K562 (cell line): Measurements from ENCODE around the gene THBS2. TPM values are rescaled to one million over a fixed set of nuclear protein-coding genes. Genes with fewer than 3 reads are reported as not detected.

Experiments used
- ATAC-seq: fragments of 200-7000 bp; cut with Tn5 transposase; 3 replicates; pipeline ENCODE4 v1.9.1; 2020; ENCODE audit warnings: moderate library complexity
- BruUV-seq: library from RNA; stranded (reverse); fragments of 400-500 nt; replicated peaks from 2 replicates; lab custom pipeline; 2021; lab: Mats Ljungman, UMichigan
- CTCF ChIA-PET: fragments of 300-600 bp; formaldehyde crosslinking; extraction: SDS; loops from one replicate; lab custom pipeline; 2021; ENCODE audit warnings: low intra/inter-chr PET ratio; lab: Yijun Ruan, JAX
- POLR2A ChIA-PET: fragments of 300-600, 350-650 bp; sonication (Branson Sonifier 250); formaldehyde crosslinking; extraction: SDS; loops from one replicate; lab custom pipeline; 2021; ENCODE audit warnings: antibody characterized with exemption, inconsistent platforms; lab: Yijun Ruan, JAX
- DNase-seq, 4 experiments: peaks; one replicate each; pipeline versions ENCODE4 v3.0.0 to v3.0.0-alpha.2; 2011 to 2018; ENCODE audit warnings: low spot score in 3 of 4, mixed read lengths in 3 of 4; ENCODE audit errors: extremely low read depth in 1 of 4
- FAIRE-seq: peaks from 2 replicates; lab custom pipeline; 2011; peaks lifted over from hg19 to GRCh38; lab: Jason Lieb, UNC
- H2AFZ ChIP-seq: 2 replicates; pipeline ENCODE4 v1.6.0; 2011; ENCODE audit warnings: low read depth, low read length, control low read depth, inconsistent platforms
- H3K27ac ChIP-seq: fragments of 200-600 bp; 3 replicates; pipeline ENCODE4 v1.8.0; 2011; ENCODE audit warnings: low read depth, mild to moderate bottlenecking, control low read depth, inconsistent platforms, low read length, moderate library complexity, mixed read lengths; ENCODE audit errors: extremely low read depth
- H3K27me3 ChIP-seq, 2 experiments: fragments of 300-600 bp in 1 of 2; 2 replicates in 1 of 2; 3 replicates in 1 of 2; pipeline versions ENCODE4 v1.6.0 to v1.8.0; 2011; ENCODE audit warnings: inconsistent platforms in 2 of 2, low read length in 2 of 2, mild to moderate bottlenecking in 1 of 2, mixed read lengths in 1 of 2, moderate library complexity in 1 of 2; ENCODE audit not compliant: control insufficient read depth in 2 of 2, insufficient read depth in 2 of 2
- H3K36me3 ChIP-seq: fragments of 300-600 bp; 3 replicates; pipeline ENCODE4 v1.8.0; 2011; ENCODE audit warnings: mild to moderate bottlenecking, low read length, inconsistent platforms; ENCODE audit not compliant: control insufficient read depth, insufficient read depth
- H3K4me1 ChIP-seq, 2 experiments: fragments of 200-600 bp in 1 of 2; replicated peaks in 1 of 2; 2 replicates in 1 of 2; 3 replicates in 1 of 2; pipeline versions ENCODE4 v1.5.1 to v1.8.0; 2011; ENCODE audit warnings: inconsistent platforms in 2 of 2, low read length in 2 of 2, mild to moderate bottlenecking in 1 of 2, mixed read lengths in 1 of 2, moderate library complexity in 1 of 2; ENCODE audit not compliant: control insufficient read depth in 2 of 2, insufficient read depth in 2 of 2
- H3K4me2 ChIP-seq: 2 replicates; pipeline ENCODE4 v1.6.1; 2011; ENCODE audit warnings: low read length, control low read depth, inconsistent platforms, mixed read lengths; ENCODE audit not compliant: insufficient read depth
- H3K4me3 ChIP-seq: fragments of 200-600 bp; sonication (generic), shearing (Covaris generic); 2 replicates; pipeline ENCODE4 v1.5.1; 2016; ENCODE audit warnings: control low read depth, inconsistent platforms
- H3K79me2 ChIP-seq: fragments of 200-600 bp; 3 replicates; pipeline ENCODE4 v1.8.0; 2011; ENCODE audit warnings: low read length, inconsistent platforms; ENCODE audit not compliant: control insufficient read depth, insufficient read depth
- H3K9ac ChIP-seq, 2 experiments: 2 replicates each; pipeline versions ENCODE4 v1.6.0 to v1.6.1; 2011; ENCODE audit warnings: low read depth in 2 of 2, low read length in 2 of 2, control low read depth in 1 of 2, inconsistent platforms in 1 of 2, mild to moderate bottlenecking in 1 of 2, mixed read lengths in 1 of 2; ENCODE audit not compliant: insufficient read depth in 1 of 2
- H3K9me1 ChIP-seq: one replicate; pipeline ENCODE4 v1.6.0; 2011; ENCODE audit warnings: inconsistent platforms, mild to moderate bottlenecking, low read length, moderate library complexity; ENCODE audit not compliant: control insufficient read depth, insufficient read depth
- H3K9me3 ChIP-seq: replicated peaks from 2 replicates; pipeline ENCODE4 v1.5.1; 2011; ENCODE audit warnings: low read depth, low read length, inconsistent platforms; ENCODE audit not compliant: control insufficient read depth, insufficient read depth
- H4K20me1 ChIP-seq: replicated peaks from 2 replicates; pipeline ENCODE4 v1.6.1; 2011; ENCODE audit warnings: low read length, inconsistent platforms, mixed read lengths; ENCODE audit not compliant: control insufficient read depth, insufficient read depth
- HMG20B ChIP-seq: fragments of 250-450 bp; sonication (Bioruptor Pico); IDR thresholded peaks from 2 replicates; pipeline ENCODE4 v1.5.0; 2021; ENCODE audit warnings: mild to moderate bottlenecking
- MECOM ChIP-seq: fragments of 250-450 bp; sonication (Bioruptor Pico); IDR thresholded peaks from 2 replicates; pipeline ENCODE4 v1.8.0; 2022; ENCODE audit warnings: inconsistent platforms
- NR2F6 ChIP-seq: fragments of 450-650 bp; formaldehyde crosslinking; IDR thresholded peaks from 2 replicates; pipeline ENCODE4 v1.4.0; 2020; ENCODE audit warnings: mild to moderate bottlenecking
- POLR2AphosphoS2 ChIP-seq: IDR thresholded peaks from 2 replicates; pipeline ENCODE4 v1.6.1; 2012; ENCODE audit warnings: low read length, improper control_type of control experiment
- POLR2B ChIP-seq: fragments of 450-650 bp; IDR thresholded peaks from 2 replicates; pipeline ENCODE4 v1.6.1; 2018; ENCODE audit warnings: low read depth; ENCODE audit not compliant: partially characterized antibody
- RBM15 ChIP-seq: fragments of 200-400 bp; formaldehyde crosslinking; IDR thresholded peaks from 2 replicates; pipeline ENCODE4 v1.6.1; 2018; ENCODE audit warnings: mild to moderate bottlenecking, low read length, moderate library complexity; ENCODE audit not compliant: insufficient read depth
- WHSC1 ChIP-seq: IDR thresholded peaks from one replicate; pipeline ENCODE4 v1.6.1; 2012; ENCODE audit warnings: low read length, control low read depth, inconsistent platforms
- XRCC4 ChIP-seq: IDR thresholded peaks from one replicate; pipeline ENCODE4 v1.6.1; 2011; ENCODE audit not compliant: insufficient read depth, insufficient read length; ENCODE audit errors: extremely low read depth
- ZC3H4 ChIP-seq: sonication (generic); formaldehyde crosslinking; IDR thresholded peaks from 2 replicates; pipeline ENCODE4 v1.9.0; 2021; ENCODE audit warnings: missing genetic modification reagents, borderline replicate concordance
- ZNF217 ChIP-seq: sonication (generic); formaldehyde crosslinking; IDR thresholded peaks from 2 replicates; pipeline ENCODE4 v1.8.0; 2022; ENCODE audit warnings: mild to moderate bottlenecking, missing genetic modification reagents
- ZNF551 ChIP-seq: fragments of 250-450 bp; sonication (Bioruptor Pico); IDR thresholded peaks from 2 replicates; pipeline ENCODE4 v1.5.0; 2021; ENCODE audit warnings: mild to moderate bottlenecking, moderate library complexity
- WGBS: fragments of 100-300 bp; shearing (Covaris generic); methylation state at CpG from one replicate; pipeline ENCODE4 v1.1.6; 2016; ENCODE audit warnings: low coverage, mixed read lengths; ENCODE audit not compliant: insufficient coverage; ENCODE audit errors: missing lambda C conversion rate; 5-methylcytosine and 5-hydroxymethylcytosine counted together
- in situ Hi-C: fragments of 300-500 bp; cut with MboI; formaldehyde crosslinking; loops from 4 replicates; pipeline ENCODE4 v1.15.0; 2018; ENCODE audit warnings: inconsistent platforms, mixed read lengths
- intact Hi-C: fragments of 100-400 bp; cut with micrococcal nuclease; formaldehyde crosslinking; loops from 2 replicates; pipeline ENCODE4 v1.14.2; 2022
- polyA plus RNA-seq, 8 experiments: library from polyadenylated mRNA; depleted of rRNA in 4 of 8; stranded (reverse) in 5 of 8; unstranded in 3 of 8; fragments of >200 nt; fragmentation: Nextera tagmentation in 2 of 8; fragmentation: Illumina TruSeq in 1 of 8; extraction: Ambion mirVana in 2 of 8; extraction: Trizol in 1 of 8; gene quantifications; 2 replicates each; pipeline versions ENCODE4 v1.2.1 to v1.2.3, GENCODE V29; 2011 to 2014; ENCODE audit warnings: inconsistent platforms in 1 of 8, missing spikeins in 1 of 8
- total RNA-seq, 7 experiments: library from RNA; depleted of rRNA in 6 of 7; stranded (reverse); fragments of >200 nt in 6 of 7; fragmentation: Illumina TruSeq in 2 of 7; extraction: Trizol in 2 of 7; gene quantifications; 2 replicates each; pipeline versions ENCODE4 v1.2.1 to v1.2.3, GENCODE V29; 2011 to 2021; ENCODE audit warnings: low replicate concordance in 1 of 7
- TF ChIP-seq, protein P1 (sequence below): fragments of 450-650 bp; IDR thresholded peaks from one replicate; pipeline ENCODE4 v1.6.1; 2018; ENCODE audit warnings: mild to moderate bottlenecking, moderate library complexity; ENCODE audit not compliant: partially characterized antibody
- TF ChIP-seq, protein P2 (sequence below): fragments of 200-800 bp; sonication (Bioruptor generic); IDR thresholded peaks from 2 replicates; pipeline ENCODE4 v1.6.1; 2017; ENCODE audit warnings: missing genetic modification characterization, missing compliant biosample characterization
- TF ChIP-seq, protein P3 (sequence below): fragments of 450-650 bp; formaldehyde crosslinking; conservative IDR thresholded peaks from 2 replicates; pipeline ENCODE4 v1.4.0; 2022; ENCODE audit warnings: mild to moderate bottlenecking, missing genetic modification characterization
- TF ChIP-seq, protein P4 (sequence below): fragments of 250-450 bp; sonication (Bioruptor Pico); IDR thresholded peaks from 2 replicates; pipeline ENCODE4 v1.5.1; 2021; ENCODE audit warnings: mild to moderate bottlenecking
- TF ChIP-seq, protein P5 (sequence below): fragments of 250-450 bp; sonication (Bioruptor Pico); IDR thresholded peaks from 2 replicates; pipeline ENCODE4 v1.8.0; 2021; ENCODE audit warnings: moderate library complexity, mild to moderate bottlenecking, inconsistent platforms
- TF ChIP-seq, protein P6 (sequence below), 2 experiments: fragments of 450-650 bp; IDR thresholded peaks; 2 replicates each; pipeline ENCODE4 v1.6.1; 2016

THBS2 gene
- total and polyA plus RNA-seq, 9 of the 15 experiments (the other 6 are each of a cell fraction or from before 2014, with no cell fraction given) = 0.03 to 0.11 (median 0.03) TPM; not detected in 6

DNA sequence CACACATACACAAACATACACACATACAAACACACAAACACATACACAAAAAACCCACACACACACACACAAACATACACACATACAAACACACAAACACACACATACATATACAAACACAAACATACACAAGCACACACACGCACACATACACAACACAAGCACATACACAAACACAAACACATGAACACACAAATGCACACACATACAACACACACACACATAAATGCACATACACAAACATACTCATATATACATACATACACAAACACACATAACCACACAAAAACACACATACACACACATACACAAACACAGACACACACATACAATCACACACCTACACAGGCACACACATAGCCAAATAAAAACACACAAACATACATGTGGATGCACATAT, 30.3 kb upstream of the THBS2 start:
- in situ Hi-C loops = no loop called here
- ATAC-seq = no peak
- peak; percentile 58 for FAIRE-seq
- Histone ChIP-seq H3K9me3 (no peaks in the 10 kb centered on the region), H3K27ac (no peak overlapping the region), H3K4me3 (no peak overlapping the region), H3K4me2 (no peak overlapping the region), H3K79me2 (no peaks in the 10 kb centered on the region), H3K27me3 (peaks cover 5 to 35% of the 10 kb centered on the region in 2 experiments; a peak in 2 of 5 replicates), H3K9me1 (no peaks in the 10 kb centered on the region), H3K9ac (no peak overlapping the region), H4K20me1 (no peaks in the 10 kb centered on the region), H2AFZ (no peak overlapping the region), H3K4me1 (no peaks in the 10 kb centered on the region), H3K36me3 (no peaks in the 10 kb centered on the region)
- DNase-seq = no peak
- intact Hi-C loops = no loop called here
- 0% methylated on average over 1 of the region's 1 CpG for WGBS
- CTCF ChIA-PET = no interaction called here
- POLR2A ChIA-PET = no interaction called here
- no TSS peak for BruUV-seq
- TF ChIP-seq, protein P1, sequence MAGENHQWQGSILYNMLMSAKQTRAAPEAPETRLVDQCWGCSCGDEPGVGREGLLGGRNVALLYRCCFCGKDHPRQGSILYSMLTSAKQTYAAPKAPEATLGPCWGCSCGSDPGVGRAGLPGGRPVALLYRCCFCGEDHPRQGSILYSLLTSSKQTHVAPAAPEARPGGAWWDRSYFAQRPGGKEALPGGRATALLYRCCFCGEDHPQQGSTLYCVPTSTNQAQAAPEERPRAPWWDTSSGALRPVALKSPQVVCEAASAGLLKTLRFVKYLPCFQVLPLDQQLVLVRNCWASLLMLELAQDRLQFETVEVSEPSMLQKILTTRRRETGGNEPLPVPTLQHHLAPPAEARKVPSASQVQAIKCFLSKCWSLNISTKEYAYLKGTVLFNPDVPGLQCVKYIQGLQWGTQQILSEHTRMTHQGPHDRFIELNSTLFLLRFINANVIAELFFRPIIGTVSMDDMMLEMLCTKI = no peak
- TF ChIP-seq WHSC1 (no peak), ZNF551 (no peak), HMG20B (CRISPR knock-in tag) (no peak), ZC3H4 (CRISPR knock-in tag) (no peak), ZNF217 (no peak), RBM15 (no peak), POLR2AphosphoS2 (no peak), POLR2B (no peak), XRCC4 (no peak), NR2F6 (CRISPR knock-in tag) (no peak), MECOM (CRISPR knock-in tag) (no peak)
- TF ChIP-seq, protein P2, sequence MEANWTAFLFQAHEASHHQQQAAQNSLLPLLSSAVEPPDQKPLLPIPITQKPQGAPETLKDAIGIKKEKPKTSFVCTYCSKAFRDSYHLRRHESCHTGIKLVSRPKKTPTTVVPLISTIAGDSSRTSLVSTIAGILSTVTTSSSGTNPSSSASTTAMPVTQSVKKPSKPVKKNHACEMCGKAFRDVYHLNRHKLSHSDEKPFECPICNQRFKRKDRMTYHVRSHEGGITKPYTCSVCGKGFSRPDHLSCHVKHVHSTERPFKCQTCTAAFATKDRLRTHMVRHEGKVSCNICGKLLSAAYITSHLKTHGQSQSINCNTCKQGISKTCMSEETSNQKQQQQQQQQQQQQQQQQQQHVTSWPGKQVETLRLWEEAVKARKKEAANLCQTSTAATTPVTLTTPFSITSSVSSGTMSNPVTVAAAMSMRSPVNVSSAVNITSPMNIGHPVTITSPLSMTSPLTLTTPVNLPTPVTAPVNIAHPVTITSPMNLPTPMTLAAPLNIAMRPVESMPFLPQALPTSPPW (CRISPR knock-in tag) = no peak
- TF ChIP-seq, protein P3, sequence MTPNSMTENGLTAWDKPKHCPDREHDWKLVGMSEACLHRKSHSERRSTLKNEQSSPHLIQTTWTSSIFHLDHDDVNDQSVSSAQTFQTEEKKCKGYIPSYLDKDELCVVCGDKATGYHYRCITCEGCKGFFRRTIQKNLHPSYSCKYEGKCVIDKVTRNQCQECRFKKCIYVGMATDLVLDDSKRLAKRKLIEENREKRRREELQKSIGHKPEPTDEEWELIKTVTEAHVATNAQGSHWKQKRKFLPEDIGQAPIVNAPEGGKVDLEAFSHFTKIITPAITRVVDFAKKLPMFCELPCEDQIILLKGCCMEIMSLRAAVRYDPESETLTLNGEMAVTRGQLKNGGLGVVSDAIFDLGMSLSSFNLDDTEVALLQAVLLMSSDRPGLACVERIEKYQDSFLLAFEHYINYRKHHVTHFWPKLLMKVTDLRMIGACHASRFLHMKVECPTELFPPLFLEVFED (CRISPR knock-in tag) = no peak
- TF ChIP-seq, protein P4, sequence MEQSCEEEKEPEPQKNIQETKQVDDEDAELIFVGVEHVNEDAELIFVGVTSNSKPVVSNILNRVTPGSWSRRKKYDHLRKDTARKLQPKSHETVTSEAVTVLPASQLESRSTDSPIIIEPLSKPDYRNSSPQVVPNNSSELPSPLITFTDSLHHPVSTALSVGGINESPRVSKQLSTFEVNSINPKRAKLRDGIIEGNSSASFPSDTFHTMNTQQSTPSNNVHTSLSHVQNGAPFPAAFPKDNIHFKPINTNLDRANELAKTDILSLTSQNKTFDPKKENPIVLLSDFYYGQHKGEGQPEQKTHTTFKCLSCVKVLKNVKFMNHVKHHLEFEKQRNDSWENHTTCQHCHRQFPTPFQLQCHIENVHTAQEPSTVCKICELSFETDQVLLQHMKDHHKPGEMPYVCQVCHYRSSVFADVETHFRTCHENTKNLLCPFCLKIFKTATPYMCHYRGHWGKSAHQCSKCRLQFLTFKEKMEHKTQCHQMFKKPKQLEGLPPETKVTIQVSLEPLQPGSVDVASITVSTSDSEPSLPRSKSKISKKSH = no peak
- TF ChIP-seq, protein P5, sequence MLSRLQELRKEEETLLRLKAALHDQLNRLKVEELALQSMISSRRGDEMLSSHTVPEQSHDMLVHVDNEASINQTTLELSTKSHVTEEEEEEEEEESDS (CRISPR knock-in tag) = no peak
- TF ChIP-seq, protein P6, sequence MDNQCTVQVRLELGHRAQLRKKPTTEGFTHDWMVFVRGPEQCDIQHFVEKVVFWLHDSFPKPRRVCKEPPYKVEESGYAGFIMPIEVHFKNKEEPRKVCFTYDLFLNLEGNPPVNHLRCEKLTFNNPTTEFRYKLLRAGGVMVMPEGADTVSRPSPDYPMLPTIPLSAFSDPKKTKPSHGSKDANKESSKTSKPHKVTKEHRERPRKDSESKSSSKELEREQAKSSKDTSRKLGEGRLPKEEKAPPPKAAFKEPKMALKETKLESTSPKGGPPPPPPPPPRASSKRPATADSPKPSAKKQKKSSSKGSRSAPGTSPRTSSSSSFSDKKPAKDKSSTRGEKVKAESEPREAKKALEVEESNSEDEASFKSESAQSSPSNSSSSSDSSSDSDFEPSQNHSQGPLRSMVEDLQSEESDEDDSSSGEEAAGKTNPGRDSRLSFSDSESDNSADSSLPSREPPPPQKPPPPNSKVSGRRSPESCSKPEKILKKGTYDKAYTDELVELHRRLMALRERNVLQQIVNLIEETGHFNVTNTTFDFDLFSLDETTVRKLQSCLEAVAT (IDR thresholded peaks at IDR 0.05) = peak in 1 of 2 experiments; percentile 31; a peak in 1 of 4 replicates
